Stimulated activated CD4-positive, alpha-beta T cell treated with anti-CD3 and anti-CD28 coated beads, Interleukin-1b, Interleukin-23, amount 100 ng/mL, for 4 hours (primary cell): Measurements from ENCODE around the gene PSMA7.

Experiments used
- DNase-seq, 2 donors: peaks; one replicate each; pipeline ENCODE4 v3.0.0-alpha.2; 2020; ENCODE audit warnings: low read depth in 2 of 2

Gene PSMA7

GRCh38 chr20:62137478-62138203, 5.6 kb downstream of the PSMA7 start:
- DNase-seq = no peak

- DNase-seq = no peak
Observed at GRCh38 chr20:62137092-62137384, 6.2 kb downstream of the PSMA7 start.

- DNase-seq = peak; percentile 58 to 64
Observed at GRCh38 chr20:62136283-62137091, 6.7 kb downstream of the PSMA7 start.

DNA sequence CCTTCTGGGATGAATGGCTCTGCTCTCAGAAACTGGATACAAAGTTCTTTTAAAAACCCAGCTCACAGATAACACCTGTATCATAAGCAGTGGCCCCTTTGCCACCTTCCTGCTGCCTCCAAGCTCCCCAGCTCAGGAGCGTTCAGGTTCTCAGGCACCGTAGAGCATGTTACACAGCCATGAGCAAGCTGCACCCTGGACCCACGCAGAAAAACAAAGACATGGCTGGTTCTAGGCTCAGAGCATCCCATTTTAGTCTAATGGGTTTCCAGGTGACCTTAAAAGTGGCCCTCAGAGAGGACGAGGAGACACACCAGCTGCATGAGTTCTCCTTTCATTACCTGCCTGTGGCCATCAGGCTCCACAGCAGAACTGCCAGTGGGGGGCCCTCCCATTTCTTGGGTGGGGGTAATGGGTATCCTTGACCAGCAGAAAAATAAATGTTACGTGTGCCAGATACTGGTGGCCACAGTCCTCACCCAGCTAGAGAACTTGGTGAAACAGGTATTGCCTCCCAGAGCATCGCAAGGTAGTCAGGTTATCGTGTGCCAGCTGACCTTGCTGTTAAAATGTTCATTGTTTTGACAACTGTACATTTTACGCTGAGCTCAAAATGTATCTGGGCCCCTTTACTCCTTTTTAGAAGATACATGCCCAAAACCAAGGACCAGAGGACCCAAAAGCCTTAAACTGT, 7.5 kb downstream of the PSMA7 start:
- no peak for DNase-seq

DNA sequence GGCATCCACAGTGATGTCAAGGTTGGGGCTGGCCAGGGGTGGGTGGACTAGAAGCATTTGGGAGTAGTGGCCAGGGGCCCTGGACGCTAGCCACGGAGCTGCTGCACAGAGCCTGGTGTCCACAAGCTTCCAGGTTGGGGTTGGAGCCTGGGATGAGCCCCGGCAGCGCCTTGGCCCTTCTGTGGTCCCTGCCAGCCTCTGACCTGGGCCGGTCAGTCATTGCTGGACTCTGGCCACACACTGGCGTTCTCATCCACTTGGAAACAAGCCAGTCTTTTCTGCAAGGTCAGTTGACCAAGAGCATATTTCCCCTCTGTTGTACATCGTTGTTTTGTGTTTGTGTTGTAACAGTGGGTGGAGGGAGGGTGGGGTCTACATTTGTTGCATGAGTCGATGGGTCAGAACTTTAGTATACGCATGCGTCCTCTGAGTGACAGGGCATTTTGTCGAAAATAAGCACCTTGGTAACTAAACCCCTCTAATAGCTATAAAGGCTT, 8.4 kb downstream of the PSMA7 start:
- DNase-seq = no peak

GRCh38 chr20:62133864-62134263, 9.3 kb downstream of the PSMA7 start:
- DNase-seq = no peak

DNA sequence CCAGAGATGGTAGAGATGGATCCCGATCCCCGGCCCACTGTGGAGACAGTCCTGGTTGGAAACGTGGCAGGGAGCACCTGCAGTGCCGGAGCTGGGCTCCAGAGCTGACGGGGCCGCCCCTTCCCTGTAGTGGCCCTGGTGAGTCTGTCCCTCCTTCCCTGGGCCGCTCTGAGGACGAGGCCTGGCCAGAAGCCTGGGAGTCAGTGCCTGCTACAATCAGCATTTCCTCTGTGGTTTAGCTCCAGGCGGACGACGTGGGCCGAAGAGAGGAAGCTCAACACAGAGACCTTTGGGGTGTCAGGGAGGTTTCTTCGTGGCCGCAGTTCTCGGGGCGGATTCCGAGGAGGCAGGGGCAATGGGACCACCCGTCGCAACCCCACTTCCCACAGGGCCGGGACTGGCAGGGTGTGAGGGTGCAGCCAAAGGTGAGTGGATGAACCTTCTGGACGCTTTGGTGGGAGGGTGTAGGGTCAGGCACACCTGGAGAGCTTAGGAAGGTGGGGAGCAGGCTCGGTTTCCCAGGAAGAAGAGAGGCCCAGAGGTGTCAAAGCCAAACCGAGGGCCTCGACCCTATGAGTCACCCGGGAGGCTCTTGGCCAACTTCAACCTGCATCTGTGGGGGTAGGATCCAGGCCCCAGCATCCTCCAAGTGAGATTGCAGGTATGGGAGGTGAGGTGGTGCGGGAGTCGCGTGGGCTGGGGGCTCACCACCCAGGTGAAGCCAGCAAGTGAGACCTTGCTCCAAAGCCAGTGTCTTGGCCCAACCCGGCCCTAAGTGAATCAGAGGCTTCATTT, 9.9 kb downstream of the PSMA7 start:
- DNase-seq = no peak

DNA sequence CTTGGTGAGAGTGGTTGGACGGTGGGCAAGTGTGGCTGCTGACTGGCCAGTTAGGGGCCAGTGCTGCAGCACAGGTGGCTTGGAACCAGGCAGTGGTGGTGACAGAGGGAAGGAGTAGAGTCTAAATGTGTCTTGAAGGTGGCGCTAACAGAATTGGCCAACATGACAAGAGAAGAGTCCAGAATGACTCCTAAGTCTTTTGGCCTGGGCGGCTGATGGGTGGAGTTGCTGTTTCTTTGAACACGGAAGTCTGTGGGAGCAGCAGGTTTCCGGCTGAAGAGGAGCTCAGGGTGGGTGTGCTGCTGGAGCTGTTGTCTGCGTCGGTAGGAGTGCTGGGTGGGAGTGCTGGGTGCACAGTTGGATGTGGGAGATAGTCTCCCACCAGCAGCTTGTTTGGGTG, 10.8 kb downstream of the PSMA7 start:
- DNase-seq = no peak

DNA sequence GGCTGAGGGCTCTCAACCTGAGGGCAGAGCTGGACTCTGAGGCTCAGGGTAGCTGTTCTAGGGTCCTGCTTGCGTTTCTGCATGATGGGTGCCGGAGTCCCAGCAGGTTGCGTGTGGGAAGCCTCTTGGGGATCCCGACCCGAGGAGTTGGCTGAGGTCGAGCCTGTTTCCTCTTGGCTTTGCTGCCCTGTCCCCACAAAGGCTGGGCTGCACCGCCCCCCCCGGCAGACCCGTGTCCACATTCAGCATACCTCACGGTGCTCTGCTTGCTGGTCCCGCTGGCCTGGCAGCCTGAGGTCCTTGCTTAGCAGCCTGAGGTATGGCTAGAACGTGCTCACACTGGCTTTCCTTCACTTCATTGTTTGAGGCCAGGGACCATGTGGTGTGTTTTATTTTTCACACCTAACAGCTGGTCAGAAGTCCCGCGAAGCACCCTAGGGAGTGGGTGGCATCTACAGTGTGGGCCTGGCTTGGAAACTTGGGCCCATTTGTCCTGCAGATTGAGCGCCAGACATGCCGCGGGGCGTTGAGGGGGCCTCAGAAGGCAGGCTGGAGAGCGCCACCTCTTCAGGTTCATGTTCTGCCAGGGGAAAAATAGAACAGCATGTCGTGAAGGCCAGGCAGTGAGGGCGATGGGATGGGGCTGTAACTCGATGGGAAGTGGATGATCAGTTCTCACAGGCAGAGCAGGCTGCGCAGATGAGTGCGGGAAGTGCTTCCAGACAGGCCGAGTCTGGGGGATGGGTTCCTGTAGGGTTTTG, 11.5 kb downstream of the PSMA7 start:
- no peak for DNase-seq

DNA sequence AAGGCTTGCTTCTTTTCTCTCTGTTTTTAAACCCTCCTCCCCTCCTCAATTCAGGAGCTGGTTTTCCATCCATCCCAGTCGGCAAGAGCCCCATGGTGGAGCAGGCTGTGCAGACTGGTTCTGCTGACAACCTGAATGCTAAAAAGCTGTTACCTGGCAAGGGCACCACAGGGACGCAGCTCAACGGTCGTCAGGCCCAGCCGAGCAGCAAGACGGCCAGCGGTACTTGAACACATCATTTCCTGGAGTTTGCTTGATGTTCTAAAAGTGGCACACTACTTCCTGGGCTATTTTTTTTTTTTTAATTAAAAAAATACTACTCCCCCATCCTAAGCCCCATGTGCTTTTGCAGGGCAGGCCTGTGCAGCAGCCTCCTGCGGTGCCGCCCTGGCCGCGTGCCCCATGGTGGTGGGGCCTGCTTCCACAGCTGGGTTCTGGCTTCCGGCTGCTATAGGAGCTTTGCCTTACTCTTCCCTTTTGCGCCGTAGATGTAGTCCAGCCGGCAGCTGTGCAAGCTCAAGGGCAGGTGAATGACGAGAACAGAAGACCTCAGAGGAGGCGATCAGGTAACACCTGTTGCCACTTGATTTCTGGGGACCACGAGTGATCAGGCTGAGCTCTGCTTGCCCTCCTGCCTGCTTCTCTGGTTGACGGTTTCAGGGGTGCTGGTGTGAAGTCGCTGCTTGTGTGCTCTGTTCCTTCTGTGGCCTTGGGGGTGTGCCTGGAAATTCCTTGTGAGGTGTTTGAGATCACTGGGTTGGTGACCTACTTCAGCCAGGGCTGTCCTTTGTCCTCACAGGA, 13.3 kb downstream of the PSMA7 start:
- no peak for DNase-seq

DNA sequence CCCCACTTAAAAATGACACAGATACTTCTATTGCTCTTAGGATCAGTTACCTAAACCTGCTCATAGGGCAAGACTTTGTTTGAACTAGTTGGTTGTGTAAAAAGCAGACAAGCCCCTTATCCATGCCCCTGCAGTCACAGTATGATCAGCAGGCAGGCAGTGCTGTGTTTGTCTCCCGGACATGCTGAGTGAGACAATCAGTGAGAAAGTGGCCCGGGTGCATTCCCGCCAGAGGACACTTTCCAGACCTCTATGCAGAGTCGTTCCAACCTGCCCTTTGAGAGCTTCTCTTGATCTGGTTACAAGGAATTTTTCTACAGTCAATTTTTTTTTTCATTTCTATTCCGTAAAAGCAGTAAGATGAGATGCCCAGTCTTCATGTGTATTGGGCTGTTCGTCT, 14.7 kb downstream of the PSMA7 start:
- DNase-seq = no peak

- DNase-seq = no peak
Observed at GRCh38 chr20:62127799-62128198, 15.4 kb downstream of the PSMA7 start.

DNA sequence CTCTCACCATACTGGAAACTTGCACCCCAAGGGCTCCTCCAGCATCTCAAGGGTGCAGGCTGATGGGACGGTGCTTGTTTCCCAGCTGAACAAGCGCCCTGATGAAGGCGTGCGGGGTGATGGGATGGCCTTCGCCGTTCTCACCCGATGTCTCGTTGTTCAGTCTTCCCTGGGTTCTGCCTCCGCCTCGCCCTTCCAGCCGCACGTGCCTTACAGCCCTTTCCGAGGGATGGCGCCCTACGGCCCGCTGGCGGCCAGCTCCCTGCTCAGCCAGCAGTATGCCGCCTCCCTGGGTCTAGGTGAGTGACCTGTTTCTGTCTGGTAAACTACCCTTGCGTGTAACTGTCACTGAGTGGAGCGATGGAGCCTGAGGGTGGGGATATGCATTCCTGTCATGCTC, 17.1 kb downstream of the PSMA7 start:
- no peak for DNase-seq

- DNase-seq = no peak
Observed at GRCh38 chr20:62123450-62124118, 19.6 kb downstream of the PSMA7 start.

- DNase-seq = peak in 1 of 2 donors; percentile 36
Observed at GRCh38 chr20:62122654-62123449, 20.3 kb downstream of the PSMA7 start.

DNA sequence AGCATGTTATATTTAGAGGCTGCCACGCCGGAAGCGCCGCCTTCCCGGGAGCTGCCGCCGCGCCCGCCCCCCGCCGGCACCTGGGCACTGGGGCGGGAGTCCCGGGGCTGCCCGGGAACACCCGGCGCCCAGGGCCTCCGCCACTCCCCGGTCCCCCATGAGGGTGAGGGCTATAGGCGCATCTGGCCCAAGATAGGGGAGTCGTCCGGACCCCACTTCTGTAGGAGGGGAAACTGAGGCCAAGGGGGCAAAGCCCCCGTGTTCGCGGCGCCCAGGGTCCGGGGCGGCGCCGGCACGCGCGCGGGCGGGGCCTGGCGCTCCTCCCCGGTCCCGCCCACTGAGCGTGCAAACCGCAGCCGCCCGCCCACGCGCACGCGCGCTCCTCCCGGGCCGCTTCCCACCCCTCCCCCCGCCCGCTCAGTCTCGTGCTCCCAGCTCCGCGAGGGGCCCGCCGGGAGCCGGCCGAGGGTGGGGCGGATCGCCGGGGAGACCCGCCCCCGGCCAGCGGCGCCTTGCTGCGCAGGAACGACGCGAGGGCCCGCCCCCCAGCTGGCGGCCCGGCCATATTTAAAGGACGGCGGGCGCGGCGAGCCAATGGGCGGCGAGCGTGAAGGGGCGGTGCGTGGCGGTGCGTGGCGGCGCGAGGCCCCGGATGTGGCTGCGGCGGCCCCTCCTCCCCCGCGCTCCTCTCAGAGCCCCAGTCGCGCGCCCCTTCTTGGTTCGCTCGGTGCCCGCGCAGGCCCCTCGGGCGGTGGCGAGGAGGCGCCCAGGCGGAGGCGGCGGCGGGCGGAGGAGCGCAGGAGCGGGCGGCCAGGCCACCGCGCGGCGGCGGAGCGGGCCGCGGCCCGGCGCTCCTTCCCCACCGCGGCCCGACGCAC, 21.2 kb downstream of the PSMA7 start, which contains the start of gene LSM14B:
LSM14B (plus strand) TSS at position 700 of the 878 bp plus-strand sequence. CDS start 192 bp downstream, outside the sequence.
- peak; percentile 98 to 99 for DNase-seq

- no peak for DNase-seq
Observed at GRCh38 chr20:62120990-62121775, 22.0 kb downstream of the PSMA7 start.
